Right lobe of liver (tissue), 6 donors: ENCODE results near the gene PRICKLE1. TPM values are rescaled to one million over a fixed set of nuclear protein-coding genes. Genes with fewer than 3 reads are reported as not detected.

Source experiments
- ATAC-seq, 4 donors: fragments of 200-7000 bp; cut with Tn5 transposase; one replicate each; pipeline ENCODE4 v1.9.1; 2020; ENCODE audit warnings: mild to moderate bottlenecking in 4 of 4, moderate library complexity in 4 of 4
- DNase-seq, 3 donors: peaks; one replicate each; pipeline ENCODE4 v3.0.0-alpha.2; 2020
- H3K27ac ChIP-seq, 3 donors: fragments of 200-600 bp; one replicate each; pipeline ENCODE4 v1.8.0; 2022
- H3K27me3 ChIP-seq, 2 donors: fragments of 200-600 bp; one replicate each; pipeline ENCODE4 v1.8.0; 2022
- H3K36me3 ChIP-seq, 4 donors: fragments of 200-600 bp; sonication (generic) in 1 of 4; one replicate each; pipeline versions ENCODE4 v1.5.1 to v1.8.0; 2017 to 2022; ENCODE audit warnings: control low read depth in 1 of 4
- H3K4me1 ChIP-seq, 4 donors: fragments of 200-600 bp; sonication (generic) in 1 of 4; one replicate each; pipeline versions ENCODE4 v1.5.1 to v1.8.0; 2017 to 2022; ENCODE audit warnings: control low read depth in 1 of 4
- H3K4me3 ChIP-seq, 3 donors: fragments of 200-600 bp; one replicate each; pipeline ENCODE4 v1.8.0; 2022
- H3K9me3 ChIP-seq, 4 donors: fragments of 200-600 bp; sonication (generic) in 1 of 4; one replicate each; pipeline versions ENCODE4 v1.5.1 to v1.8.0; 2017 to 2022; ENCODE audit warnings: control low read depth in 1 of 4
- CTCF ChIP-seq, 4 donors: fragments of 200-600 bp in 3 of 4; fragments of 450-650 bp in 1 of 4; IDR thresholded peaks; one replicate each; pipeline versions ENCODE4 v1.5.1 to v1.8.0; 2016 to 2022; ENCODE audit warnings: antibody characterized with exemption in 4 of 4, mild to moderate bottlenecking in 2 of 4
- POLR2A ChIP-seq: fragments of 450-650 bp; IDR thresholded peaks from one replicate; pipeline ENCODE4 v1.6.1; 2017; ENCODE audit warnings: antibody characterized with exemption, mild to moderate bottlenecking
- WGBS: methylation state at CpG from one replicate; pipeline ENCODE4 v1.1.6; 2018; ENCODE audit warnings: low coverage, low lambda C conversion rate; ENCODE audit not compliant: insufficient coverage; ENCODE audit errors: missing lambda C conversion rate; 5-methylcytosine and 5-hydroxymethylcytosine counted together
- intact Hi-C, 2 donors: fragments of 100-400 bp; cut with DNase I; formaldehyde crosslinking; loops; one replicate each; pipeline versions ENCODE4 v1.11.2 to v1.14.1; 2022
- total RNA-seq, 6 experiments: library from RNA; depleted of rRNA in 2 of 6; stranded (reverse); fragments of >200 nt in 2 of 6; fragmentation: NEBNext Ultra II Directional in 3 of 6; extraction: Animal tissue kit (Norgen Biotek cat#: 25700) in 3 of 6; gene quantifications; one replicate each; pipeline versions ENCODE4 v1.1.0 to v1.2.4, GENCODE V29; 2016 to 2023
- donor health status: DM: no; HTN: yes; CAD: no.
- donor health status: DM: no; HTN: no; CAD: no.
- donor health status: DM: no; HTN: no; CAD: no.
- donor health status: DM: no; HTN: yes; CAD: no.
- donor health status: DM: no; HTN: yes; CAD: no.

PRICKLE1 gene
- total RNA-seq, 6 experiments from 2014 or later: 0.79 to 2.9 (median 1.1) TPM

GRCh38 chr12:42468341-42468821 lies 121.2 kb downstream of the PRICKLE1 start:
- H3K4me1 ChIP-seq: no peaks in the 10 kb centered on the region
- H3K27ac ChIP-seq: no peak overlapping the region
- intact Hi-C loops: no loop called here
- no peaks in the 10 kb centered on the region for H3K27me3 ChIP-seq
- H3K4me3 ChIP-seq: no peak overlapping the region
- DNase-seq (no peak), ATAC-seq (no peak)
- H3K9me3 ChIP-seq: no peaks in the 10 kb centered on the region
- WGBS: 33% methylated on average over 9 of the region's 9 CpGs
- no peak for TF ChIP-seq POLR2A
- TF ChIP-seq CTCF (IDR thresholded peaks at IDR 0.05): no peak
- H3K36me3 ChIP-seq: no peaks in the 10 kb centered on the region

- ATAC-seq (no peak), DNase-seq (no peak)
- Histone ChIP-seq H3K27ac (no peak overlapping the region), H3K36me3 (no peaks in the 10 kb centered on the region), H3K9me3 (no peaks in the 10 kb centered on the region), H3K4me3 (no peak overlapping the region), H3K27me3 (no peaks in the 10 kb centered on the region), H3K4me1 (no peaks in the 10 kb centered on the region)
- no peak for TF ChIP-seq CTCF (IDR thresholded peaks at IDR 0.05)
- TF ChIP-seq POLR2A: no peak
- intact Hi-C loops: no loop called here
- WGBS: 93% methylated on average over 4 of the region's 4 CpGs
These were observed 125.9 kb downstream of the PRICKLE1 start for GRCh38 chr12:42463671-42464070.

GRCh38 chr12:42462486-42462885 lies 127.1 kb downstream of the PRICKLE1 start:
- H3K4me1 ChIP-seq: no peaks in the 10 kb centered on the region
- ATAC-seq: no peak
- no peaks in the 10 kb centered on the region for H3K36me3 ChIP-seq
- no peak overlapping the region for H3K27ac ChIP-seq
- TF ChIP-seq CTCF (IDR thresholded peaks at IDR 0.05) (no peak), POLR2A (no peak)
- H3K9me3 ChIP-seq: no peaks in the 10 kb centered on the region
- H3K4me3 ChIP-seq: no peak overlapping the region
- intact Hi-C loops: no loop called here
- H3K27me3 ChIP-seq: no peaks in the 10 kb centered on the region
- 68% methylated on average over 3 of the region's 3 CpGs for WGBS
- no peak for DNase-seq

GRCh38 chr12:42459336-42459847 lies 130.2 kb downstream of the PRICKLE1 start:
- 85% methylated on average over 9 of the region's 12 CpGs for WGBS
- ATAC-seq: no peak

More at GRCh38 chr12:42459336-42459847, 130.2 kb downstream of the PRICKLE1 start:
- no peaks in the 10 kb centered on the region for H3K4me1 ChIP-seq
- intact Hi-C loops: no loop called here
- no peaks in the 10 kb centered on the region for H3K27me3 ChIP-seq
- no peak overlapping the region for H3K27ac ChIP-seq
- no peak overlapping the region for H3K4me3 ChIP-seq
- TF ChIP-seq CTCF (IDR thresholded peaks at IDR 0.05) (no peak), POLR2A (no peak)
- H3K9me3 ChIP-seq: no peaks in the 10 kb centered on the region
- H3K36me3 ChIP-seq: no peaks in the 10 kb centered on the region
- DNase-seq: no peak
